HEK293T (cell line): Measurements from ENCODE around the gene IGF1R.

Experiments used
- ARNT ChIP-seq: fragments of 450-650 bp; IDR thresholded peaks from 2 replicates; pipeline ENCODE4 v1.6.1; 2017; ENCODE audit warnings: mild to moderate bottlenecking
- CTBP1 ChIP-seq: fragments of 450-650 bp; IDR thresholded peaks from 2 replicates; pipeline ENCODE4 v1.6.1; 2016; ENCODE audit warnings: borderline replicate concordance
- FOXM1 ChIP-seq: fragments of 450-650 bp; IDR thresholded peaks from 2 replicates; pipeline ENCODE4 v1.6.1; 2017; ENCODE audit warnings: mild to moderate bottlenecking, borderline replicate concordance
- NFRKB ChIP-seq: fragments of 450-650 bp; IDR thresholded peaks from 2 replicates; pipeline ENCODE4 v1.6.1; 2016; ENCODE audit warnings: mild to moderate bottlenecking, moderate library complexity
- SP1 ChIP-seq: fragments of 450-650 bp; IDR thresholded peaks from 2 replicates; pipeline ENCODE4 v1.6.1; 2017
- TARDBP ChIP-seq: fragments of 450-650 bp; IDR thresholded peaks from 2 replicates; pipeline ENCODE4 v1.6.1; 2016
- ZNF384 ChIP-seq: fragments of 450-650 bp; IDR thresholded peaks from 2 replicates; pipeline ENCODE4 v1.6.1; 2016

- TF ChIP-seq FOXM1 (no peak), CTBP1 (no peak), SP1 (no peak), ZNF384 (no peak), NFRKB (no peak), TARDBP (no peak), ARNT (no peak)
These were observed 302.7 kb downstream of the IGF1R start for GRCh38 chr15:98951004-98951403.
